ENCODE results near the gene GAN. TPM values are rescaled to one million over a fixed set of nuclear protein-coding genes. Genes with fewer than 3 reads are reported as not detected.

Gene GAN
- total and polyA plus RNA-seq, 9 of the 15 experiments (the other 6 are each of a cell fraction or from before 2014, with no cell fraction given): 0.83 to 15.1 (median 5.2) TPM

GRCh38 chr16:81427219-81427618 is 112.5 kb downstream of the GAN start (continued):
- TF ChIP-seq ZMIZ1 (IDR thresholded peaks at IDR 0.05; ENCODE audit: low read depth in 2 of 2, low read length in 2 of 2) (no peak), CHD4 (IDR thresholded peaks at IDR 0.05; ENCODE audit: insufficient read depth, insufficient replicate concordance, low read depth, low read length, poor library complexity, severe bottlenecking) (no peak), ETV6 (IDR thresholded peaks at IDR 0.05; ENCODE audit: borderline replicate concordance in 1 of 2, low read depth in 2 of 2, low read length in 1 of 2) (no peak), ETV6 (CRISPR knock-in tag; IDR thresholded peaks at IDR 0.05; ENCODE audit: borderline replicate concordance) (no peak), THRAP3 (IDR thresholded peaks at IDR 0.05; ENCODE audit: borderline replicate concordance) (no peak)

GRCh38 chr16:81429045-81429521 is 114.3 kb downstream of the GAN start:
- no peaks in the 10 kb centered on the region for H3K9me1 ChIP-seq (ENCODE audit: control insufficient read depth, insufficient read depth, low read length)
- H3K27me3 ChIP-seq (ENCODE audit: control insufficient read depth in 2 of 2, insufficient read depth in 2 of 2, low read length in 2 of 2): no peaks in the 10 kb centered on the region
- H3K79me2 ChIP-seq (ENCODE audit: control insufficient read depth, insufficient read depth, low read length): no peaks in the 10 kb centered on the region
- peaks cover 13 to 15% of the 10 kb centered on the region in 2 experiments; a peak in 4 of 5 replicates for H3K4me1 ChIP-seq (replicated peaks in 1 of 2; ENCODE audit: control insufficient read depth in 2 of 2, insufficient read depth in 2 of 2, low read length in 2 of 2)
- POLR2A ChIA-PET: interaction anchor here (1.3 to 4.9 kb wide), 2 partner anchors 11 to 93 kb away, joined by 4 to 24 read pairs; no protein-coding TSS in a partner anchor
- CTCF ChIA-PET (ENCODE audit: low intra/inter-chr PET ratio): no interaction called here
- ATAC-seq: peak; percentile 85
- BruUV-seq (replicated peaks): no TSS peak
- H3K9me3 ChIP-seq (replicated peaks; ENCODE audit: control insufficient read depth, insufficient read depth, low read depth, low read length): no peaks in the 10 kb centered on the region
- no peaks in the 10 kb centered on the region for H3K36me3 ChIP-seq (ENCODE audit: control insufficient read depth, insufficient read depth, low read length)
- intact Hi-C loops (cut with micrococcal nuclease) (no loop called here), in situ Hi-C loops (cut with MboI) (no loop called here)
- H3K9ac ChIP-seq (ENCODE audit: insufficient read depth in 1 of 2, low read depth in 2 of 2, low read length in 2 of 2): peak overlapping the region in 1 of 2 experiments; percentile 64; a peak in 2 of 4 replicates
- H4K20me1 ChIP-seq (replicated peaks; ENCODE audit: control insufficient read depth, insufficient read depth, low read length): no peaks in the 10 kb centered on the region
- WGBS (ENCODE audit: insufficient coverage, low coverage, missing lambda C conversion rate): 23% methylated on average over 3 of the region's 3 CpGs
- no peak overlapping the region for H3K4me2 ChIP-seq (ENCODE audit: insufficient read depth, low read length)
- H3K4me3 ChIP-seq: no peak overlapping the region
- peak in 3 of 4 experiments; percentile 42 to 76 (median 66) for DNase-seq (ENCODE audit: extremely low read depth in 1 of 4, low spot score in 3 of 4)
- FAIRE-seq: peak; percentile 64
- H3K27ac ChIP-seq (ENCODE audit: extremely low read depth, low read depth, low read length): no peak overlapping the region
- H2AFZ ChIP-seq (ENCODE audit: low read depth, low read length): peak overlapping the region; percentile 74
- TF ChIP-seq ZNF518B (CRISPR knock-in tag; IDR thresholded peaks at IDR 0.05): no peak
- TF ChIP-seq E2F4 (CRISPR knock-in tag; IDR thresholded peaks at IDR 0.05; ENCODE audit: low read depth): no peak
- no peak for TF ChIP-seq MAFK (IDR thresholded peaks at IDR 0.05; ENCODE audit: low read length)
- 0 out of 2 replicates have a peak, but pooled peaks have one; percentile 22 for TF ChIP-seq SMAD4 (CRISPR knock-in tag; conservative IDR thresholded peaks at IDR 0.05)
- TF ChIP-seq ZNF644 (tag; IDR thresholded peaks at IDR 0.05; ENCODE audit: low read depth): no peak
- TF ChIP-seq ESRRB (CRISPR knock-in tag; IDR thresholded peaks at IDR 0.05; ENCODE audit: borderline replicate concordance): no peak
- TF ChIP-seq ZKSCAN3 (CRISPR knock-in tag; IDR thresholded peaks at IDR 0.05): no peak
